ENCODE data around the gene MAPKBP1.
"Not testable (repeated sequence)": the region's sequence is repeated elsewhere in the genome, so short reads cannot be mapped to it uniquely, and the experiment has no call there.

The MAPKBP1 gene

DNA sequence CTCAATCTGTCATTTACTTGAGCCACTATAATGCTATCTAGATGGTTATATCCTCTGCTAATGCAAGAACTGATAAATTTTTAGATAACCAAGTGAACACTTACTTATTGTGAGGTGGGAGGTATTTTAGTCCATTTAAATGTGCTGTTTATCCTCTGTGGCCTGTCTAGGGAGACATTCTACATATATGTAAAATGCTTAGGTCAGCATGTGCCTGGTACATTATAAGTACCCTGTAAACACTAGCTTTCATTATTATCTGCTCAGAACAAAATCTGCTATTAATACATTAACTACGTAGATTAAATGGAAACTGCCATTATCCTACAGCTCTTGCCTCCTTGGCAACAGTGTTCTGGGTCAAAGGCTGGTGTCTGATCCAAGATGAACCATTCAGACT, 41.8 kb upstream of the MAPKBP1 start:
- no peak for DNase-seq (ENCODE audit: low read depth in 1 of 2, low spot score in 1 of 2)
- TF ChIP-seq POLR2AphosphoS5 (IDR thresholded peaks at IDR 0.05; ENCODE audit: low read depth) = no peak
- no peak for TF ChIP-seq GABPA (IDR thresholded peaks at IDR 0.05; ENCODE audit: low read depth)
- TF ChIP-seq, protein P1, sequence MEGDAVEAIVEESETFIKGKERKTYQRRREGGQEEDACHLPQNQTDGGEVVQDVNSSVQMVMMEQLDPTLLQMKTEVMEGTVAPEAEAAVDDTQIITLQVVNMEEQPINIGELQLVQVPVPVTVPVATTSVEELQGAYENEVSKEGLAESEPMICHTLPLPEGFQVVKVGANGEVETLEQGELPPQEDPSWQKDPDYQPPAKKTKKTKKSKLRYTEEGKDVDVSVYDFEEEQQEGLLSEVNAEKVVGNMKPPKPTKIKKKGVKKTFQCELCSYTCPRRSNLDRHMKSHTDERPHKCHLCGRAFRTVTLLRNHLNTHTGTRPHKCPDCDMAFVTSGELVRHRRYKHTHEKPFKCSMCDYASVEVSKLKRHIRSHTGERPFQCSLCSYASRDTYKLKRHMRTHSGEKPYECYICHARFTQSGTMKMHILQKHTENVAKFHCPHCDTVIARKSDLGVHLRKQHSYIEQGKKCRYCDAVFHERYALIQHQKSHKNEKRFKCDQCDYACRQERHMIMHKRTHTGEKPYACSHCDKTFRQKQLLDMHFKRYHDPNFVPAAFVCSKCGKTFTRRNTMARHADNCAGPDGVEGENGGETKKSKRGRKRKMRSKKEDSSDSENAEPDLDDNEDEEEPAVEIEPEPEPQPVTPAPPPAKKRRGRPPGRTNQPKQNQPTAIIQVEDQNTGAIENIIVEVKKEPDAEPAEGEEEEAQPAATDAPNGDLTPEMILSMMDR (IDR thresholded peaks at IDR 0.05; ENCODE audit: insufficient read depth, low read length) = no peak
- TF ChIP-seq, protein P2, sequence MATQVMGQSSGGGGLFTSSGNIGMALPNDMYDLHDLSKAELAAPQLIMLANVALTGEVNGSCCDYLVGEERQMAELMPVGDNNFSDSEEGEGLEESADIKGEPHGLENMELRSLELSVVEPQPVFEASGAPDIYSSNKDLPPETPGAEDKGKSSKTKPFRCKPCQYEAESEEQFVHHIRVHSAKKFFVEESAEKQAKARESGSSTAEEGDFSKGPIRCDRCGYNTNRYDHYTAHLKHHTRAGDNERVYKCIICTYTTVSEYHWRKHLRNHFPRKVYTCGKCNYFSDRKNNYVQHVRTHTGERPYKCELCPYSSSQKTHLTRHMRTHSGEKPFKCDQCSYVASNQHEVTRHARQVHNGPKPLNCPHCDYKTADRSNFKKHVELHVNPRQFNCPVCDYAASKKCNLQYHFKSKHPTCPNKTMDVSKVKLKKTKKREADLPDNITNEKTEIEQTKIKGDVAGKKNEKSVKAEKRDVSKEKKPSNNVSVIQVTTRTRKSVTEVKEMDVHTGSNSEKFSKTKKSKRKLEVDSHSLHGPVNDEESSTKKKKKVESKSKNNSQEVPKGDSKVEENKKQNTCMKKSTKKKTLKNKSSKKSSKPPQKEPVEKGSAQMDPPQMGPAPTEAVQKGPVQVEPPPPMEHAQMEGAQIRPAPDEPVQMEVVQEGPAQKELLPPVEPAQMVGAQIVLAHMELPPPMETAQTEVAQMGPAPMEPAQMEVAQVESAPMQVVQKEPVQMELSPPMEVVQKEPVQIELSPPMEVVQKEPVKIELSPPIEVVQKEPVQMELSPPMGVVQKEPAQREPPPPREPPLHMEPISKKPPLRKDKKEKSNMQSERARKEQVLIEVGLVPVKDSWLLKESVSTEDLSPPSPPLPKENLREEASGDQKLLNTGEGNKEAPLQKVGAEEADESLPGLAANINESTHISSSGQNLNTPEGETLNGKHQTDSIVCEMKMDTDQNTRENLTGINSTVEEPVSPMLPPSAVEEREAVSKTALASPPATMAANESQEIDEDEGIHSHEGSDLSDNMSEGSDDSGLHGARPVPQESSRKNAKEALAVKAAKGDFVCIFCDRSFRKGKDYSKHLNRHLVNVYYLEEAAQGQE (IDR thresholded peaks at IDR 0.05; ENCODE audit: insufficient replicate concordance, low read depth) = no peak
- no peak for TF ChIP-seq SPI1 (IDR thresholded peaks at IDR 0.05; ENCODE audit: borderline replicate concordance, low read depth)
- H3K27me3 ChIP-seq (ENCODE audit: insufficient read depth, poor library complexity, severe bottlenecking) = no peaks in the 10 kb centered on the region
- H3K4me3 ChIP-seq (replicated peaks; ENCODE audit: insufficient read depth, low read length) = no peak overlapping the region
- H3K27ac ChIP-seq (replicated peaks) = no peak overlapping the region

DNA sequence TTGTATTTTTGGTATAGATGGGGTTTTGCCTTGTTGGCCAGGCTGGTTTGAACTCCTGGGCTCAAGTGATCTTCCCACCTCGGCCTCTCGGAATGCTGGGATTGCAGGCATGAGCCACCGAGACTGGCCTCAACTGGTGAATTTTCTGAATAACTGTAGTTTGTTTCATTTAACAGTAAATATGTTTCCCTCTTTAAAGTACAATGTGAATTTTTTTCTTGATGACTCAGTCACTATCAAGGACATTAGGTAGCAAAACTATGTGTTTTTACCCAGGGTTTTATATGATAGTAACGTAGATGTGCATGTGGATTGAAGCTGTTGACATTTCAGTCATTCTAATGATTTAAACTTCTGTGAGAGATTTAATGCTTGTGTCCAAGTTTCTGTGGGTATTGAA, 40.2 kb upstream of the MAPKBP1 start:
- TF ChIP-seq POLR2AphosphoS5 (IDR thresholded peaks at IDR 0.05; ENCODE audit: low read depth) = no peak
- no peak for TF ChIP-seq GABPA (IDR thresholded peaks at IDR 0.05; ENCODE audit: low read depth)
- TF ChIP-seq SPI1 (IDR thresholded peaks at IDR 0.05; ENCODE audit: borderline replicate concordance, low read depth) = no peak
- TF ChIP-seq, protein P1 (IDR thresholded peaks at IDR 0.05; ENCODE audit: insufficient read depth, low read length) = no peak
- TF ChIP-seq, protein P2 (IDR thresholded peaks at IDR 0.05; ENCODE audit: insufficient replicate concordance, low read depth) = no peak

DNA sequence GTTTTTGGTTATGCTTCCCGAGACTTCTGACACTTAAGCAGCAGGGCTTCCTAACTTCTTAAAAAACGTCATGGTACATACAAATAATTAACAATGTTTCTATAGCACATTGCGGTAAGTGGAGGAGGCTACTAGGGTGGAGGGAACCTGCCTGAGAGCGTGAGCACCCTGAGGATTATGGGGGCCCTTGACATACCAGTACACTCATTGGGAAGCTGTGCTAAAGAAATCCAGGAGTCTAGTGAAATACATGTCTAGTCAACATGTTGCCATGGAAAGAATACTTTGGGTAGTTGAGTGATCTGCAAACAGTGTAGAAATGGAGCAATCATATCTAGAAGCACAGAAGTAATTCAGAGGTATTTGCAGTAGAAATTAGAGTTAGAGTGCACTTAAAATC, 39.2 kb upstream of the MAPKBP1 start:
- H3K27me3 ChIP-seq (ENCODE audit: insufficient read depth, poor library complexity, severe bottlenecking) = no peaks in the 10 kb centered on the region
- TF ChIP-seq, protein P1 (IDR thresholded peaks at IDR 0.05; ENCODE audit: insufficient read depth, low read length) = no peak
- no peak for TF ChIP-seq GABPA (IDR thresholded peaks at IDR 0.05; ENCODE audit: low read depth)
- TF ChIP-seq, protein P2 (IDR thresholded peaks at IDR 0.05; ENCODE audit: insufficient replicate concordance, low read depth) = no peak
- TF ChIP-seq SPI1 (IDR thresholded peaks at IDR 0.05; ENCODE audit: borderline replicate concordance, low read depth) = no peak
- no peak for TF ChIP-seq POLR2AphosphoS5 (IDR thresholded peaks at IDR 0.05; ENCODE audit: low read depth)
- H3K27ac ChIP-seq (replicated peaks) = no peak overlapping the region
- DNase-seq (ENCODE audit: low read depth in 1 of 2, low spot score in 1 of 2) = no peak
- no peak overlapping the region for H3K4me3 ChIP-seq (replicated peaks; ENCODE audit: insufficient read depth, low read length)

More for the DNA sequence above, 40.2 kb upstream of the MAPKBP1 start:
- no peak overlapping the region for H3K27ac ChIP-seq (replicated peaks)
- no peak overlapping the region for H3K4me3 ChIP-seq (replicated peaks; ENCODE audit: insufficient read depth, low read length)
- H3K27me3 ChIP-seq (ENCODE audit: insufficient read depth, poor library complexity, severe bottlenecking) = no peaks in the 10 kb centered on the region
- DNase-seq (ENCODE audit: low read depth in 1 of 2, low spot score in 1 of 2) = no peak

DNA sequence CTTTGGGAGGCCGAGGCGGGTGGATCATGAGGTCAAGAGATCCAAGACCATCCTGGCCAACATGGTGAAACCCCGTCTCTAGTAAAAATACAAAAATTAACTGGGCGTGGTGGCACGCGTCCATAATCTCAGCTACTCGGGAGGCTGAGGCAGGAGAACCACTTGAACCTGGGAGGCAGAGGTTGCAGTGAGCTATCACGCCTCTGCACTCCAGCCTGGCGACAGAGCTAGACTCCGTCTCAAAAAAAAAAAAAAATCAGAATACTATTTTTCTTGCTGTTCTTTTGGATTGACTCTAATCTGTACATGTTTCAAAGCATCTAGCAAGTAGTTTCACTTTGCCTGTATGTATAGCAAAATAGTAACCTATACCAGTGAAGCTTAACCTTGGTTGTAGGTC, 38.8 kb upstream of the MAPKBP1 start:
- not testable (repeated sequence) for H3K27ac ChIP-seq (replicated peaks); DNase-seq (ENCODE audit: low read depth in 1 of 2, low spot score in 1 of 2); H3K4me3 ChIP-seq (replicated peaks; ENCODE audit: insufficient read depth, low read length); H3K27me3 ChIP-seq (ENCODE audit: insufficient read depth, poor library complexity, severe bottlenecking)
